RWPE1 (cell line): Measurements from ENCODE around the gene EGFL7.

Source experiments
- CTCF ChIA-PET: fragments of 350-600 bp; sonication (Branson Sonifier 250); formaldehyde crosslinking; extraction: SDS; loops from one replicate; lab custom pipeline; 2021; lab: Yijun Ruan, JAX
- POLR2A ChIA-PET: fragments of 400-600 bp; formaldehyde crosslinking; extraction: SDS; loops from one replicate; lab custom pipeline; 2020; ENCODE audit warnings: antibody characterized with exemption; ENCODE audit not compliant: low non-redundant PET; lab: Yijun Ruan, JAX
- DNase-seq: peaks from one replicate; pipeline ENCODE4 v3.0.0; 2012; ENCODE audit warnings: low spot score
- H3K27ac ChIP-seq: fragments of 450-650 bp; 2 replicates; pipeline ENCODE4 v1.5.1; 2017
- TF ChIP-seq, protein P1 (sequence below): fragments of 450-650 bp; conservative IDR thresholded peaks from 2 replicates; pipeline ENCODE4 v1.5.1; 2017; ENCODE audit warnings: low read depth, mild to moderate bottlenecking

The EGFL7 gene

DNA sequence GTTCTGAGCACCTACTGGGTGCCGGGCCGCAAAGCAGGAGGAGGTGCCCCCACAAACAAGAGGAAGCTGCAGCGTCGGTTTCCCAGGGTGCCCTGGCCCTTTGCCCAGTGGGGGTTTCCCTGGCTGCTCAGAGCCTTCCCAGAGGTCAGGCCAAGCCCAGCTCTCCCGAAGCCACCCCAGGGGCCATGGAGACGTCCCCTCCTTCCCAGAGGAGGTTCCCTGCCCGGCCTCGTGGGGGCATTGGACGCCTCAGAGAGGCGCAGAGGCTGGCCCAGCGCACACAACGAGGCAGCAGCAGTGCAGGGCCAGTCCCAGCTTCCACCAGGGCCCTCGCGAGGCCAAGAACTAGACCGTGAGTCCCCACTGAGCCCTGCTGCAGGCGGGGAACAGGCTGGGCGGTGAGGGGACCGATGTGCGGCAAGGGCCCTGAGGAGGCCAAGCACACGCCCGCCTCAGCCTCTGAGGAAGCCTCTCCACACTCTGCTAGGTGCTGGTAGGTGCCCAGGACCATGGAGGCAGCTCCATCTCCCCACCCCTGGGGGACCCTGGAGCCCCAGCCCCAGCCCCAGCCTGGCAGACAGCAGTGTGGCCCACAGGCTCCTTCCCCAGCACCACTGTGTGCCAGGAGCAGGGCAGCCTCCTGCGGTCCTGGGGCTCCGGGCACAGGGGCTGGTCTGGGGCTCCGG lies 56.6 kb downstream of the EGFL7 start:
- ChIA-PET POLR2A (interaction anchor here (0.8 kb wide), 1 partner anchor 33 kb away, joined by 5 read pairs; no protein-coding TSS in a partner anchor), CTCF (interaction anchor here (0.5 to 5.1 kb wide), 4 partner anchors 47 to 269 kb away, joined by 3 to 25 read pairs (median 4); no protein-coding TSS in a partner anchor)
- peak overlapping the region; percentile 93; the same call in 1 of the 2 replicates for H3K27ac ChIP-seq
- TF ChIP-seq, protein P1, sequence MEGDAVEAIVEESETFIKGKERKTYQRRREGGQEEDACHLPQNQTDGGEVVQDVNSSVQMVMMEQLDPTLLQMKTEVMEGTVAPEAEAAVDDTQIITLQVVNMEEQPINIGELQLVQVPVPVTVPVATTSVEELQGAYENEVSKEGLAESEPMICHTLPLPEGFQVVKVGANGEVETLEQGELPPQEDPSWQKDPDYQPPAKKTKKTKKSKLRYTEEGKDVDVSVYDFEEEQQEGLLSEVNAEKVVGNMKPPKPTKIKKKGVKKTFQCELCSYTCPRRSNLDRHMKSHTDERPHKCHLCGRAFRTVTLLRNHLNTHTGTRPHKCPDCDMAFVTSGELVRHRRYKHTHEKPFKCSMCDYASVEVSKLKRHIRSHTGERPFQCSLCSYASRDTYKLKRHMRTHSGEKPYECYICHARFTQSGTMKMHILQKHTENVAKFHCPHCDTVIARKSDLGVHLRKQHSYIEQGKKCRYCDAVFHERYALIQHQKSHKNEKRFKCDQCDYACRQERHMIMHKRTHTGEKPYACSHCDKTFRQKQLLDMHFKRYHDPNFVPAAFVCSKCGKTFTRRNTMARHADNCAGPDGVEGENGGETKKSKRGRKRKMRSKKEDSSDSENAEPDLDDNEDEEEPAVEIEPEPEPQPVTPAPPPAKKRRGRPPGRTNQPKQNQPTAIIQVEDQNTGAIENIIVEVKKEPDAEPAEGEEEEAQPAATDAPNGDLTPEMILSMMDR, result no peak
- no peak for DNase-seq

GRCh38 chr9:136720251-136720897 lies 57.7 kb downstream of the EGFL7 start:
- H3K27ac ChIP-seq, result peak overlapping the region; percentile 93
- TF ChIP-seq, protein P1, result no peak
- no peak for DNase-seq
- POLR2A ChIA-PET, result interaction anchor here (0.8 to 1.2 kb wide), 2 partner anchors 33 to 34 kb away, joined by 3 to 5 read pairs; partner anchors contain the start of gene AGPAT2
- CTCF ChIA-PET, result interaction anchor here (0.6 to 5.1 kb wide), 6 partner anchors 15 to 481 kb away, joined by 3 to 25 read pairs (median 7); no protein-coding TSS in a partner anchor

GRCh38 chr9:136720898-136721338 lies 58.2 kb downstream of the EGFL7 start:
- ChIA-PET POLR2A (interaction anchor here (0.5 to 1.2 kb wide), 2 partner anchors 34 to 1244 kb away, joined by 3 read pairs; partner anchors contain the start of gene AGPAT2), CTCF (interaction anchor here (0.9 to 5.1 kb wide), 6 partner anchors 16 to 77 kb away, joined by 3 to 25 read pairs (median 7); no protein-coding TSS in a partner anchor)

DNA sequence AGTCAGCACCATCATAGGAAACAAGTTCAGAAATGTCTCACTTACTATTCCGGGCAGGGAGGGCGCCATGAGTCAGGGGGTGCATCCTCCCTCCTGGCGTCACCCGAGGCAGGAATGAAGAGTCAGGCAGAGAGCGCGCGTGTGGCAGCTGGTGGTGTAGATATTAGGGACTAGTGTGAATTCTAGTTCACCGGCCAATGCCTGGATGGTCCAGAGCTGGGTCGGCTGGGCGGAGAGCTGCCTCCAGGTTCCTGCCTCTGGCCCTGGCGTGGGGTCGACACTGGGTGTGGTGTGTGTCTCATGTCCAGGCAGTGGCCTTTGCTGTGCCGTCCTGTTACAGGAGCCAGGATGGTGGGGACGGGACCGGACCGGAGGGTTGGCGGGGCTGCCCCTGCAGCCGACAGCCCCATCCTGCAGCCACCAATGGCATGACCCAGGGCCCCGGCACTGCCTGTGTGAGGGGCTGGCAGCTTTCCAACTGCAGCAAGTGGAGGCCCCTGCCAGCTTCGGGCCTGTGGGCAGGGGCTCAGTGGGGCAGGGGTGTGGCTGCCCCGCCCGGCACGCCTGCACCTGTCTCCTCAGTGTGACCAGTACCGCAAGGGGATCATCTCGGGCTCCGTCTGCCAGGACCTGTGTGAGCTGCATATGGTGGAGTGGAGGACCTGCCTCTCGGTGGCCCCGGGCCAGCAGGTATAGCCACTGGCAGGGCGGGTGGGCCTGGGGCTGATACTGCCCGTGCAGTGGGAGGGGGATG lies 58.8 kb downstream of the EGFL7 start:
- POLR2A ChIA-PET, result interaction anchor here (0.5 to 1.2 kb wide), 2 partner anchors 35 to 1244 kb away, joined by 3 read pairs; partner anchors contain the start of gene AGPAT2
- TF ChIP-seq, protein P1, result no peak
- H3K27ac ChIP-seq, result peak overlapping the region; percentile 93
- CTCF ChIA-PET, result interaction anchor here (0.7 to 5.1 kb wide), 10 partner anchors 8 to 236 kb away, joined by 3 to 25 read pairs (median 4); no protein-coding TSS in a partner anchor
- DNase-seq, result peak; percentile 99

More at GRCh38 chr9:136720898-136721338, 58.2 kb downstream of the EGFL7 start:
- no peak for DNase-seq
- TF ChIP-seq, protein P1, result no peak
- H3K27ac ChIP-seq, result peak overlapping the region; percentile 93
